AML-193 (cell line): ENCODE results near the gene ZNF423.

Experiments used
- DNase-seq, 2 experiments: peaks; one replicate each; lab custom pipeline; 2025; lab: John Stamatoyannopoulos, UW

The ZNF423 gene

DNA sequence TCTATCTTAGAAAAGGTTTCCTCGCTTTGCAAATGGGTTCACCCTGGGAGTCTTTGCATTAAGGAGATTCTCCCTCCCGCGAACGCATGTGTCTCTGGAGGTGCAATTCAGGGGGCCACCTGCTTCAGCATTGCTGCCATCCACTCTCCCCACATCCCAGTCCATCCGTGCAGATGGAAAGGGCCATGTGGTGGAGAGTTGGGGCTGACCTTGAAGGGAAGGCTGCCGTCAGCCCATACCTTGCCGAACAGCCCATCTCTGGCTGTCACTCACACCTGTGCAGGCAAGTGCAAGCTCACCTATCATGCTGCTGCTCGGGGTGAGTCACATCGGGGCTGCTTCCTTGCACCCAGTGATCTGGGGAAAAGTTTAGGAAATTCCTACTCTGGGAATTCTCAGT lies 106.1 kb downstream of the ZNF423 start:
- DNase-seq: no peak

DNA sequence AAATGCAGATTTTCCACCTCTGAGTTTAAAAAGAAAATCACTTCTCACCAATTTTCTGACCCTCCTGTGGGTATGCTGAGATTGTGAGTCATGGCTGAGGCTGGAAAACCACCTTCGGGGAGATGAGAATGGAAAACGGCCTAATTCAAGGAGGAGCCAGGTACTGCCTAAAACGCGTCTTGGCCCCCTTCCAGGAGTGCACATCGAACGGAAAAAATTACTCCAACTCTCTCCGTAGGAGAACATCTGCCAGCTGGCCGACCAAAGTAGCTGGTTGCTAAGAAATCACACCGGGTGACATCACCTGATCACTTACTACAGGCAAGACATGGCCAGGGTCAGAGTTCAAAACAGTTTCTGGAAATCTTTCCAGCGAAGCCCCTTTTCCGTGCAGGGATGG lies 107.6 kb downstream of the ZNF423 start:
- no peak for DNase-seq

DNA sequence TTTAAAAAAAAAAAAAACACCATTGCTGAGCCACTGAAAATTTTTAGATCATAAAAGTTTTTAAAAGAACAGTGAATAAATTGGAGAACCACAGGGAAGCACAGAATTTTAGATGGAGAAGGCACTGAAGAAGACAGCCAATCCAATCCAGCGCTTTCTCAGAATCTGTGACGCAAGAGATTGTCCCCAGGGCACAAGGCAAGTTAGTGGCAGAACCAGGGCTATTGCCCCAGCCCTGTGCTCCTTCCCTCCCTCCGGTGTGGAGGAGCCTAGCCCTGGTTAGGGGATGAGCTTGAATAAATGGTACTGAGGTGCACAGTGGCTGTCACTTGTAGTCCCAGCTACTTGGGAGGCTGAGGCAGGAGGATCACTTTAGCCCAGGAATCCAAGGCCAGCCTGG lies 108.3 kb downstream of the ZNF423 start:
- DNase-seq: no peak

GRCh38 chr16:49746545-49746944 lies 109.4 kb downstream of the ZNF423 start:
- DNase-seq: no peak

- no peak for DNase-seq
Observed at GRCh38 chr16:49745311-49745747, 110.6 kb downstream of the ZNF423 start.

DNA sequence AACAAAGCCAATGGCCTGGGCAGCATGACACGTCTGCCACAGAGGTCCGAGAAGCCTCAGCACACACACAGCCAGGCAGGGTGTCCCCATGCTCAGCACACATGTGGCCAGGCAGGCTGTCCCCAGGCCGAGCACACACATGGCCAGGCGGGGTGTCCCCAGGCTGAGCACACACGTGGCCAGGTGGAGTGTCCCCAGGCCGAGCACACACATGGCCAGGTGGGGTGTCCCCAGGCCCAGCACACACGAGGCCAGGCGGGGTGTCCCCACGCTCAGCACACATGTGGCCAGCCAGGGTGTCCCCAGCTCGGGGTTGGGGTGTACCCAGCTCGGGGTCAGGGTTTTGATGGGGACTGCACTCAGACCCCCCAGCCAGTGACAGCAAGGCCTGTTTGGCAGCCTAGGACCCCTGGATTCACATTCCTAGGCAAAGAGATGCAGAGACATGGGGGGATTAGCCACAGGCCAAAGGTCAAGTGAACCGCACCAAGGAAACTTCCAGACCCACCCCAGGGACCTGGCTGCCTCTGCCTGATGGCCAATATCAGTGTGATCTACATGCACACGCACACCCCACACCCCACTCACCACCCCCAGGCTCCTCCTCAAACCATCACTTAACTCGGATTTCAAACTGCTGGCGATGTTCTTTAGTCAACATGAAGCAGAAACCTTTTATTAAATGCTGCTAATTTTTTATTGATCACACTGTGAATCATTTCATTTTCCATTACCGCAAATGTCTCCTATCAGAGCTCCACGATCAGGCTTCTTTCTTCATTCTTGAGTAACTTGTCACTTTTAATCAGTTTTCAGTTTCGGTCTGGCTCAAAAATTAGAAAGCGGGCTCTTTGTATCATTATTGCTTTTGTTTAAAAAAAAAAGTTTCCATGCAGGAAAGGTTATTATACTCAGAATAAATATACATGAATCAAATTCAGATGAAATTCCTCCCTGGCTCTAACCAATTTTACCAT lies 111.4 kb downstream of the ZNF423 start:
- DNase-seq: no peak

GRCh38 chr16:49743658-49744057 lies 112.3 kb downstream of the ZNF423 start:
- no peak for DNase-seq

DNA sequence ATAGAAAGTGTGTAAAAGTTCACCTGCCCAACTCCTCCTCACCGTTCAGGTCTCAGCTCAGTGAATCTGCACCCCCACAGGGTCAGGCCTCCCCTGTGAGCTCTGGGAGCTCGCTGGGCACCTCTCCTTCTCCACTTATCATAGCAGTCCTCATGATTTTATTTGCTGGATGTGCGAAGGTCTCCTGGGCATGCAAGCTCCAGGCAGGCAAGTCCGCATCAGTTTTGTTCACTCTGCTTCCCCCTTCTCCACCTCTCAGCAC lies 112.8 kb downstream of the ZNF423 start:
- no peak for DNase-seq

- DNase-seq: no peak
Observed at GRCh38 chr16:49742428-49743202, 113.3 kb downstream of the ZNF423 start.

GRCh38 chr16:49740256-49740655 lies 115.7 kb downstream of the ZNF423 start:
- DNase-seq: no peak

GRCh38 chr16:49739381-49739780 lies 116.5 kb downstream of the ZNF423 start:
- DNase-seq: no peak

GRCh38 chr16:49738832-49739231 lies 117.1 kb downstream of the ZNF423 start:
- DNase-seq: no peak

- no peak for DNase-seq
Observed at GRCh38 chr16:49738001-49738400, 117.9 kb downstream of the ZNF423 start.

DNA sequence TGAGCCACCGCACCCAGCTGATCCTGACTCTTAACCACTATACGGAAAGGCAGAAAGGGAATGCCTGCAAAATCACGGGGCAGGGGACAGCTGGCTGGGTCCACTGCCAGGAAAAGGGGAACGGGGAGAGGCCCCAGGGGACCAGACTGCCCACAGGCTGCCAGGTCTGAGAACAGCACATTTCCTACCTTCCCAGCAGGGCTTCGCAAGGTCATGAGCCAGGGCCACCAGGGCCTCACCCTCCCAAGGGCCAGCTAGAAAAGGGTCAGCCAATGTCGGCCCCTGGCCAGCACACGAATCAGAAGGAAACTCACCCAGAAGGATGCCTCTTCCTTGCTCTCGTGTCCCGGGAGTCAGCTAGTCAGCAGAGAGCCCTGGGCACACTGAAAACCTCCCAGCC lies 118.4 kb downstream of the ZNF423 start:
- DNase-seq: no peak

DNA sequence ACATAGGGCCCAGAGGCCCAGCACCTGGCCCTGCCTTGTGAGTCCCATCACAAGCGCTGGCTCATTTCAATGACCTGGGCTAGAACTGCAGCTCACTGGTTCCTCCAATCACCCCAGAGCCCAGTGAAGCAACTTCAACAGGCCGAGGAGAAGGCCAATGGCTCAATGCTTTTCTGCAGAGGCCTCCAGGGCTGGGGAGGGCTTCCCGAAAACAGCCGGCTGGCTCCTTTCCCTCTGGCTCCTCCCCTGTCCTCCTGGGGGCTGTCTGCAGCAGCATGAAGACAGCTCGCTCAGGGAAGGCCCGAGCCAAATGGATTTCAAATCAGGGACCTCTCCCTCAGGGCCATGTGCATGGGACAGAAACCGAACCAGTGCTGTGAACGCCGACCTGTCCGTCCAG lies 121.6 kb downstream of the ZNF423 start:
- no peak for DNase-seq

- DNase-seq: no peak
Observed at GRCh38 chr16:49733313-49734009, 122.5 kb downstream of the ZNF423 start.

DNA sequence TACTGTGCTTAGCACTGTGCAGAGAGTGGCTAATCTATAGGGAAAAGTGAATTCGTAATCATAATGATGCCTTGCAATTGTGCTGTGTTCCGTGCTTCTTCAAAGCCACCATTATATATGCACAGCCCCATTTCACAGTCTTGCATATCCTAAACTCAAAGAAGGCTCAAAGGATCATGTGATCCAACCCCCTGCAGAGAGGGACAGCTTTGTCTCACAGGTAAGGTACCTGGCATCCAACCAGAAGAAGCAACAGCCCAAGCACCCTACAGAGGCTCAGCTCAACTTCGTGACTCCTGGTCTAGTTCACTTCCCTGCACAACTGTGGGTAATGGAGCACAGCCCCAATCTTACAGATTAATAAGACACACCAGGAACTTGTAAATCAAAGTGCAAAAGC lies 124.0 kb downstream of the ZNF423 start:
- DNase-seq: no peak

GRCh38 chr16:49730772-49731171 lies 125.1 kb downstream of the ZNF423 start:
- DNase-seq: no peak

- no peak for DNase-seq
Observed at GRCh38 chr16:49727611-49728010, 128.3 kb downstream of the ZNF423 start.

DNA sequence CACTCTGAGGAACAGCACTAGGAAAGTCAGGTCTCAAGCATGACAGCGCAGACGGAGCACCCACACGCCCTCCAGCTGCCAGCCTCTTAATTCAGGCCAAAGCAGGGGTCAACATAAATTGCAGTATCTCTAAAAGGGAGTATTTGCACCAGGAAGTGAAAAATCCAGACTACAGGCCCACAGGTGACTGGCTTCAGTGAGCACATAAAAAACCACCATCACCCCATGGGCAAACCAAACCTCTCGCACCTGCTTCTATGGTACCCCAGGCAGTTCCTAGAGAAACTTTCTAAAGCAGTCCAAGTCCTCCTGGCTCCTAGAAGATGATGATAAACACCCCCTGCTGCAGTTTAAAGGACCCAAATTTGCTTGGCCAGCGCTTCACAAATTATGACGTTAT lies 129.8 kb downstream of the ZNF423 start:
- DNase-seq: no peak

DNA sequence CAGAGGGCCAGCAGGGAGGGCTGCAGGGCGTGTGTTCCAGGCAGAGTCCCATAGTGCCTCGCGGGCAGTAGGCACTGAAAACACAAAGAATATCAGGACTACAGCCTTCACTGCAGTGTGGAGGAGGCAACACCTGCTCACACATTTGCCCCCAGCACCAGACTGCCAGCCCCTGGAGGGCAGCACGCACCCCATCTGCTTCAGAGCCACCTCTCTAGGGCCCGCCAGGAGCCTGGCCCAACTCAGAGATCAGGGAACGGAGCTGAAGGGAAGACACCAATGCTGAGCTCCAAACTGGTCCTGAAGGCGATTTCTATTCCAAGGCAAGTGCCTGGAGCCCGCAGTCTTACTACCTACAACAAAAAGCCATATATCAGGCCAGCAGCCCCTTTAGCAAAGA lies 130.3 kb downstream of the ZNF423 start:
- no peak for DNase-seq

DNA sequence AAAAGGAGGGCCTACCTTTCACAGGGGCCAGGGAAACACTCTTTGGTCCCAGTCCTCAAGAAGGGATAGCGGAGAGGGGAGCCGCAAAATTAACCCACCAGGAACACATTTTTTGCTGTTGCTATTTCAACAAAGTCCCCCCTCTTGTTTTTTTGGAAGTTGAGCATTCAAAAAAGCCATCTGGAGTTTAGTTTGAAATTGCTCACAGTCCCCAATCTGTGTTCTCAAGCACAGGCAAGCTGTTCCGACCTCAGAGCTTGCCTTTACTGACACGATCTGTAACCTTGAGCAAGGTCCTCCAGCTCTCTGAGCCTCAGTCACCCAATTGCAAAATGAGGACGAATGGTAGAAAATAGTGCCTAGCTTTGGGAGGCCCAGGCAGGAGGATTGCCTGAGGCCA lies 131.1 kb downstream of the ZNF423 start:
- DNase-seq: no peak

GRCh38 chr16:49723310-49723709 lies 132.6 kb downstream of the ZNF423 start:
- no peak for DNase-seq
